GM10847 (cell line): ENCODE data around the gene IL1B.

Experiments
- POLR2A ChIP-seq: IDR thresholded peaks from 2 replicates; pipeline ENCODE4 v1.6.1; 2011; ENCODE audit not compliant: insufficient read length; ENCODE audit errors: extremely low read depth

Gene IL1B

GRCh38 chr2:112787729-112788393 lies 48.7 kb downstream of the IL1B start:
- TF ChIP-seq POLR2A = no peak

GRCh38 chr2:112787294-112787693 lies 49.3 kb downstream of the IL1B start:
- no peak for TF ChIP-seq POLR2A

DNA sequence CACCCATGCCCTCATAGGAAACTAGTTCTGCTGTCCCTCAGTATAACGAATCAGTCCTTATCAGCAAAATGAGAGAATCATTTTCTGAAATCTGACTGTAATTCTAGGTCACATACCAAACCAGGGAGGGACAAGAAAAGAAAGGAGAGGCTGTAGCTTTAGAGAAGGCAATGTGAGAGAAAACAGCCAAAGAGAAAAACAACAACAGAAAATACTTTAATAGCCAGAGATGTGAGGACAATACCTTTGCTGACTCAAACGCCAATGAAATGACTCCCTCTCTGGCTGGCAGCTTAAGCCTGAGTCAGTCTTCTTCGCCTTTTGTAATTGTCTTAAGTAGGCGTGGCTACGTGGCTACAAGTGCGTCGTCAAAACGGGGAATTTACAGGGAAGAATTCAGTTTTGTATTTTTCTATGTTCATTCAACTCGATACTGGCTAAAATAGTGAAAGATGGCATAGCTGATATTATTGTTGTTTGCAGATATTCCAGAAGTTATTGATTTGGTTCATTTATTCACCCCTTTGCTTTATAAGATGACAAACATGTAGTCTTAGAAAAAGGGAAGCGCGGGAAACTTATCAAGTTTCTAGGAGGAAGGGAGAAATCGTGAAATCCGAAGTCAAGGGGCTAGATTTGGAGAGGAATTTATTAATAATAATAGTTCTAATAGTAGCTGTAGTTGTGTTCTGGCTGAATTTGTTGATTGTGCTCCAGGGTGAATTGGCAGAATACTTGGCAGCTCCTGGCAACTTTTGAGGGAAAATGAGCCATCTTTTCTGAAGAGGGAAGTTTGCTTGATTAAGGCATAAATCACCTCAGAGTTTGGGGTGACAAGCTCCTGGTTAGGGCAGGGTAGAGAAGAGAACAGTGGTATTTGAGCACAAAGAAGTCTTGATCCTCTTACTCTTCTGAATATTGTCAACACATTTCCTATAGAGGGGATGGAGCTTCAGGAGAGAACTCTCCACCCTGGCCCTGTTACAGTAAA lies 52.1 kb downstream of the IL1B start, which contains the start of gene IL1A:
Gene IL1A, minus strand, starts transcription at position 295 of the 991 bp plus-strand sequence. CDS start 723 bp downstream, outside the sequence.
- no peak for TF ChIP-seq POLR2A

DNA sequence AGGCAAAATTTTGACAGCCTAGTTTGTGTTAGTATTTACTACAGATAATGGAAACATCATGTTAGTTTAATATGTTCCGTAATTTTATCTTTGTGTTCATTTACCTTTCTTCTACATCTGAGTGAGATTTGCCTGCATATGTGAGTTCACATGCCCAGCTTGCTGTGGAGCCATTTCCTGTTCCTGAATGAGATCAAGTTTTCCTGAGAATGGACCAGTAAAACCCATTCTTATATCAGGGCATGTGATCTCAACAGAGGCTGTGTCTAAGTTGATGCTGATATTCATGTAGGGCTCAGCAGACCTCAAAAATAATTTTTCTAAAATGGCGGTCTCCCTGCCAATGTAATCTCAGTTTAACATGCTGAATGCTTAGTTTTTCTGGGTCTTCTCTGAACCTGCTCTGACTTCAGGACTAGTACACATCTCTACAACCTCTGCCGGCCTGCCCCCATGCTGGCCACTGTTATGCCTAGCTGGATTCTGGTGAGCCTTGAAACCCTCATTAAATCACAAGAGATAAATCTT lies 53.3 kb downstream of the IL1B start:
- TF ChIP-seq POLR2A = no peak

- TF ChIP-seq POLR2A = no peak
These were observed 54.3 kb downstream of the IL1B start for GRCh38 chr2:112782234-112782799.
